Stomach (tissue), 9 donors: ENCODE results near the gene KIF13A. TPM values are rescaled to one million over a fixed set of nuclear protein-coding genes. Genes with fewer than 3 reads are reported as not detected.
"Not testable (repeated sequence)": the region's sequence is repeated elsewhere in the genome, so short reads cannot be mapped to it uniquely, and the experiment has no call there.

Source experiments
- DNase-seq, 2 donors: peaks; one replicate each; pipeline versions ENCODE4 v3.0.0 to v3.0.0-alpha.2; 2013 to 2019
- H3K27ac ChIP-seq, 5 donors: fragments of 200-600 bp in 4 of 5; sonication (generic) in 4 of 5; one replicate each; pipeline ENCODE4 v1.5.1; 2013 to 2019; ENCODE audit warnings: mild to moderate bottlenecking in 1 of 5, moderate library complexity in 1 of 5
- H3K27me3 ChIP-seq, 3 donors: fragments of 200-600 bp; sonication (generic); one replicate each; pipeline ENCODE4 v1.5.1; 2017 to 2019; ENCODE audit warnings: mixed run types in 1 of 3
- H3K36me3 ChIP-seq, 4 donors: fragments of 200-600 bp; sonication (generic); 1 replicate in 3 of 4; 2 replicates in 1 of 4; pipeline ENCODE4 v1.5.1; 2016 to 2019
- H3K4me1 ChIP-seq, 4 donors: fragments of 200-600 bp; sonication (generic); one replicate each; pipeline ENCODE4 v1.5.1; 2016 to 2019
- H3K4me3 ChIP-seq, 4 donors: fragments of 200-600 bp; sonication (generic) in 3 of 4; one replicate each; pipeline ENCODE4 v1.5.1; 2016 to 2019; ENCODE audit warnings: mild to moderate bottlenecking in 1 of 4
- H3K9me3 ChIP-seq, 4 donors: fragments of 200-600 bp; sonication (generic); one replicate each; pipeline ENCODE4 v1.5.1; 2016 to 2019
- EP300 ChIP-seq: sonication (generic); formaldehyde crosslinking; IDR thresholded peaks from one replicate; pipeline ENCODE4 v1.6.1; 2017; ENCODE audit warnings: antibody characterized with exemption
- POLR2A ChIP-seq, 4 donors: fragments of 450-650 bp; IDR thresholded peaks; one replicate each; pipeline ENCODE4 v1.6.1; 2016; ENCODE audit warnings: antibody characterized with exemption in 4 of 4, control low read depth in 2 of 4, mild to moderate bottlenecking in 1 of 4, moderate library complexity in 1 of 4
- POLR2AphosphoS5 ChIP-seq, 3 donors: sonication (generic); formaldehyde crosslinking; IDR thresholded peaks; one replicate each; pipeline ENCODE4 v1.6.1; 2016; ENCODE audit warnings: antibody characterized with exemption in 3 of 3
- WGBS, 5 donors: extraction: QIAGEN DNeasy Blood & Tissue Kit in 3 of 5; methylation state at CpG; one replicate each; pipeline versions ENCODE4 v1.1.5 to v1.1.7; 2013 to 2018; 5-methylcytosine and 5-hydroxymethylcytosine counted together
- intact Hi-C: fragments of 100-400 bp; cut with DNase I; formaldehyde crosslinking; loops from one replicate; pipeline ENCODE4 v1.15.1; 2023; ENCODE audit warnings: low total_unique reads
- polyA plus RNA-seq, 3 donors: library from polyadenylated mRNA; stranded (reverse); fragments of 200-250 nt; gene quantifications; one replicate each; pipeline ENCODE4 v1.2.3, GENCODE V29; 2013
- total RNA-seq, 5 donors: library from RNA; depleted of rRNA; stranded (reverse); fragments of >200 nt; gene quantifications; one replicate each; pipeline versions ENCODE4 v1.1.0 to v1.2.3, GENCODE V29; 2014 to 2016
- TF ChIP-seq, protein P1 (sequence below), 7 experiments: fragments of 450-650 bp in 4 of 7; fragments of 200-600 bp in 3 of 7; sonication (generic) in 3 of 7; IDR thresholded peaks; one replicate each; pipeline ENCODE4 v1.5.1; 2016 to 2019; ENCODE audit warnings: antibody characterized with exemption in 7 of 7, control low read depth in 2 of 7, mild to moderate bottlenecking in 1 of 7
- donor health status: healthy with polysubstance abuse.
- donor health status: Bipolar disorder and iron deficiency.
- donor health status: healthy.

The KIF13A gene
- total and polyA plus RNA-seq, 8 donors: 9.2 to 60.6 (median 23.6) TPM

DNA sequence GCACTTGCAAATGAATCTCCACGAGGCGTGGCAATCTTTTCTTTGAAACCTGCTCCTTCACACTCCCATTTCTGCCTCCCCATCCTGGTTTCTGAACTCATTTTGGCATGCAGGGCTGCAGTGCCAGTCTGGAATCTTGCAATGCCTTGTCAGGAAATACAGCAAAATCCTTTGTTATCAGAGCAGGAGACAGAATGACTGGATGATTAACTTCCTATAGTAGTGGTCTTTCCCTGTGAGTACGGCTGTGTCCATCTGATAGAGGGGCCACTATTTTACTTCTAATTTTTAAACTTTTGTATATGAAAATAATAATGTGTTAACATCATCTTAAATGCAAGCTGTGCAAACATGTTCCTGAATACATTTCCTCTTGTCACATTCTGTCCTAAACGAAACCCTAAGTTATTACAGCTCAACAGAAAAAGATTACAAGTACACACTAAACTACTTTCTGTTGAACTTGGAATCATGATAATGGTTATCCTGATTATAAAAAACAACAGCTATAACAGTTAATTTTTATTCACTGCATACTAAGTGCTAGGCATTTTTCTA lies 140.2 kb downstream of the KIF13A start:
- Histone ChIP-seq H3K27ac (no peak overlapping the region), H3K4me1 (peaks cover under 1 to 44% (median 25%) of the 10 kb centered on the region in 4 donors), H3K27me3 (no peaks in the 10 kb centered on the region), H3K4me3 (no peak overlapping the region), H3K36me3 (peaks cover 15 to 30% (median 24%) of the 10 kb centered on the region in 4 donors), H3K9me3 (no peaks in the 10 kb centered on the region)
- DNase-seq: no peak
- intact Hi-C loops: no loop called here
- WGBS, 5 donors: 58 to 77% (median 65%) methylated on average over 4 of the region's 4 CpGs
- TF ChIP-seq POLR2AphosphoS5 (IDR thresholded peaks at IDR 0.05) (no peak), POLR2A (IDR thresholded peaks at IDR 0.05) (no peak), EP300 (no peak)
- TF ChIP-seq, protein P1, sequence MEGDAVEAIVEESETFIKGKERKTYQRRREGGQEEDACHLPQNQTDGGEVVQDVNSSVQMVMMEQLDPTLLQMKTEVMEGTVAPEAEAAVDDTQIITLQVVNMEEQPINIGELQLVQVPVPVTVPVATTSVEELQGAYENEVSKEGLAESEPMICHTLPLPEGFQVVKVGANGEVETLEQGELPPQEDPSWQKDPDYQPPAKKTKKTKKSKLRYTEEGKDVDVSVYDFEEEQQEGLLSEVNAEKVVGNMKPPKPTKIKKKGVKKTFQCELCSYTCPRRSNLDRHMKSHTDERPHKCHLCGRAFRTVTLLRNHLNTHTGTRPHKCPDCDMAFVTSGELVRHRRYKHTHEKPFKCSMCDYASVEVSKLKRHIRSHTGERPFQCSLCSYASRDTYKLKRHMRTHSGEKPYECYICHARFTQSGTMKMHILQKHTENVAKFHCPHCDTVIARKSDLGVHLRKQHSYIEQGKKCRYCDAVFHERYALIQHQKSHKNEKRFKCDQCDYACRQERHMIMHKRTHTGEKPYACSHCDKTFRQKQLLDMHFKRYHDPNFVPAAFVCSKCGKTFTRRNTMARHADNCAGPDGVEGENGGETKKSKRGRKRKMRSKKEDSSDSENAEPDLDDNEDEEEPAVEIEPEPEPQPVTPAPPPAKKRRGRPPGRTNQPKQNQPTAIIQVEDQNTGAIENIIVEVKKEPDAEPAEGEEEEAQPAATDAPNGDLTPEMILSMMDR (IDR thresholded peaks at IDR 0.05): no peak

DNA sequence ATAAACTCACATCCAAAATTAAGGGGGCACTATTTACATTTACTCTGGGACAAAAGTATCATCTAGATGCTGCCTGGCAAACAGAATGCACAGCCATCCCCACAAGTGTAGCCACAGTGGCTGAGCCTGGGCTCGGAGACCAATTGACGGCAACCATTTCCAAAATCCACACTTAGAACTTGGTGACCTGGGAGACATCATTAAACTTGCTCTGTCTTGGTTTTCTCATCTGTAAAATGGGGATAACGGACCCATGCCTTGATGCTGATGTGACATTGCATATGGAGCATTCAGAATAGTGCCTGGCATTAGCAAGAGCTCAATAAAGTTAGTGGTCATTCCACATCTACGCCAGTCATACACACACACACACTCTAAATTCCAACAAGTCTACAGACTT lies 140.7 kb downstream of the KIF13A start:
- DNase-seq: no peak
- H3K27me3 ChIP-seq: no peaks in the 10 kb centered on the region
- peaks cover 0 to 39% (median 22%) of the 10 kb centered on the region in 4 donors for H3K4me1 ChIP-seq
- WGBS, 5 donors: 91 to 97% (median 97%) methylated on average over 4 of the region's 4 CpGs
- TF ChIP-seq EP300 (no peak), POLR2AphosphoS5 (IDR thresholded peaks at IDR 0.05) (no peak), POLR2A (IDR thresholded peaks at IDR 0.05) (no peak)
- TF ChIP-seq, protein P1 (IDR thresholded peaks at IDR 0.05): no peak
- H3K4me3 ChIP-seq: no peak overlapping the region
- intact Hi-C loops: no loop called here
- no peaks in the 10 kb centered on the region for H3K9me3 ChIP-seq
- no peak overlapping the region for H3K27ac ChIP-seq
- H3K36me3 ChIP-seq: peaks cover 15 to 30% (median 24%) of the 10 kb centered on the region in 4 donors

DNA sequence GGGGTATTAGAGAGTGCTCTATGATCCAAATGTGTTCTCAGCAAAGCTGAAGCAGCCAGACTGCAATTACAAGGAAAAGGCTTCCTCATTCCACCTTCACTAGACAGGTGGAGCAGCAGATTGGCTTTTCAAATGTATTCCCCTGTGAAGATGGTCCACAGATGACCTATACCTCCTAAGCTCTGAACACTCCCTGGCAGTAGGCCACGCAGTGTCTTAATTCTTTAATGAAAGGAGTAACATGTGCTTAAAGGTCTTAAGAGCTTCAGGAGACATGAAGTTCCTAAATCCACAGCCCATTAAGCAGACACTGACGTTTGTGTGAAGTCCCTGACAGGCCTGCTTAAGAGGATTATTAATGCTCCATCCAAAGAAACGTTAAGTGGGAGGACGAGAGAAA lies 141.8 kb downstream of the KIF13A start:
- H3K27me3 ChIP-seq: no peaks in the 10 kb centered on the region
- peak in 1 of 2 donors; percentile 41 for DNase-seq
- H3K4me1 ChIP-seq: peaks cover 0 to 27% (median 11%) of the 10 kb centered on the region in 4 donors
- peaks cover 15 to 30% (median 22%) of the 10 kb centered on the region in 4 donors for H3K36me3 ChIP-seq
- 51 to 70% (median 62%) methylated on average over 4 of the region's 4 CpGs for WGBS, 5 donors
- peak overlapping the region in 1 of 5 donors; percentile 1 for H3K27ac ChIP-seq
- H3K9me3 ChIP-seq: no peaks in the 10 kb centered on the region
- H3K4me3 ChIP-seq: no peak overlapping the region
- TF ChIP-seq POLR2AphosphoS5 (IDR thresholded peaks at IDR 0.05) (no peak), EP300 (no peak), POLR2A (IDR thresholded peaks at IDR 0.05) (no peak)
- TF ChIP-seq, protein P1 (IDR thresholded peaks at IDR 0.05): no peak
- intact Hi-C loops: no loop called here

DNA sequence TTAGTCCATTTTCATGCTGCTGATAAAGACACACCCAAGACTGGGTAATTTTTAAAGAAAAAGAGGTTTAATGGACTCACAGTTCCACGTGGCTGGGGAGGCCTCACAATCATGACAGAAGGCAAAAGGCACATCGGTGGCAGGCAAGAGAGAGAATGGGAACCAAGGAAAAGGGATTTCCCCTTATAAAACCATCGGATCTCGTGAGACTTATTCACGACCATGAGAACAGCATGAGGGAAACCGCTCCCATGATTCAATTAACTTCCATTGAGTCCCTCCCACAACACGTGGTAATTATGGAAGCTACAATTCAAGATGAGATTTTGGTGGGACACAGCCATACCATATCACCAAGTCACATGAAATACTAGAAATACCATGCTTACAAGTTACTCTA lies 142.5 kb downstream of the KIF13A start:
- DNase-seq, H3K27me3 ChIP-seq, H3K9me3 ChIP-seq, H3K27ac ChIP-seq, intact Hi-C loops, H3K4me3 ChIP-seq: not testable (repeated sequence)
- WGBS, 5 donors: 82 to 90% (median 84%) methylated on average over 7 of the region's 7 CpGs
- H3K4me1 ChIP-seq: peaks cover 0 to 24% (median 11%) of the 10 kb centered on the region in 4 donors
- H3K36me3 ChIP-seq: peaks cover 12 to 25% (median 17%) of the 10 kb centered on the region in 4 donors
